GM18505 (cell line): ENCODE measurements around the gene ZNF140.
A peak's percentile ranks its signal among the peaks of the same experiment; 100 is the strongest.

Experiments used
- ATAC-seq: cut with Tn5 transposase; IDR thresholded peaks from one replicate; pipeline ENCODE4 v1.9.1; 2021; ENCODE audit not compliant: unreplicated experiment
- POLR2A ChIP-seq: IDR thresholded peaks from 4 replicates; pipeline ENCODE4 v1.6.1; 2011; ENCODE audit warnings: borderline replicate concordance; ENCODE audit not compliant: insufficient read depth, insufficient read length; ENCODE audit errors: extremely low read depth

The ZNF140 gene

DNA sequence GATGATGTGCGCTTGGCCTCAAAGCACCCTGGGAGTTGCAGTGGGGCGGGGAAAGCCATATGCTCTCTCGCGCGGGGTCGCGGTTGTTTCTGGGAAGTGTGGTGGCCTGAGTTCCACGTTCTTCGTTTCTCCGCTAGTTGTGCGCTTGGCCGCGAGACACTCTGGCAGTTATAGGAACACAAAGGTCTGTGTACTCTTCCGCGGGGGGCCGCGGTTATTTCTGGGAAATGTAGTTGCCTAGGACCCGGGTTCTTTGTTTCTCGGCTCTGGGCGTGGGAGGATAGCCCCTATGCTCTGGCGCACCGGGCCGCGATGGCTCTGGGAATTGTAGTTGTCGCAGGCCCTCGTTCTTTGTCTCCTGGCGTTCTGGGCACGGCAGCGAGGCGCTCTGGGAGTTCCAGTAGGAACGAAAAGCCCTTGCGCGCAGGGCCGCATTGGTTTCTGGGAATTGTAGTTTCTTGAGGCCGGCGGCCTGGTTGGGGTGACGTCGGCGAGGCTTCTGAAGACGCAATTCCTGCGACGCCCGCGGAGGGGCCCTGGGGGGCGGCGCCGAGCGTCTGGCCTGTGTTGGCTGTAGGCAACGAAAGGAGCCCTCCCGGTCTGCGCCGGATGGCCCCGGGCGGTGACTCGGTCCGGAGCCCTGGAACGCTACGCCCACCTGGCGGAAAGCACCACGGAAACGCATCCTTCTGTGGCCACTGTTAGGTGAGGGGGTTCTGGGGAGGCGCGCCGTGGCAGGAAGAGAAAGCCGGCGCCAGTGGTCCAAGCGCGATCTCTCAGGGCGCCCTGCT lies at the start of gene ZNF140:
Gene ZNF140, plus strand, starts transcription at position 556 of the 791 bp plus-strand sequence. CDS start 398 bp downstream, outside the sequence.
- TF ChIP-seq POLR2A, result peak; percentile 70
- ATAC-seq, result peak; percentile 77

DNA sequence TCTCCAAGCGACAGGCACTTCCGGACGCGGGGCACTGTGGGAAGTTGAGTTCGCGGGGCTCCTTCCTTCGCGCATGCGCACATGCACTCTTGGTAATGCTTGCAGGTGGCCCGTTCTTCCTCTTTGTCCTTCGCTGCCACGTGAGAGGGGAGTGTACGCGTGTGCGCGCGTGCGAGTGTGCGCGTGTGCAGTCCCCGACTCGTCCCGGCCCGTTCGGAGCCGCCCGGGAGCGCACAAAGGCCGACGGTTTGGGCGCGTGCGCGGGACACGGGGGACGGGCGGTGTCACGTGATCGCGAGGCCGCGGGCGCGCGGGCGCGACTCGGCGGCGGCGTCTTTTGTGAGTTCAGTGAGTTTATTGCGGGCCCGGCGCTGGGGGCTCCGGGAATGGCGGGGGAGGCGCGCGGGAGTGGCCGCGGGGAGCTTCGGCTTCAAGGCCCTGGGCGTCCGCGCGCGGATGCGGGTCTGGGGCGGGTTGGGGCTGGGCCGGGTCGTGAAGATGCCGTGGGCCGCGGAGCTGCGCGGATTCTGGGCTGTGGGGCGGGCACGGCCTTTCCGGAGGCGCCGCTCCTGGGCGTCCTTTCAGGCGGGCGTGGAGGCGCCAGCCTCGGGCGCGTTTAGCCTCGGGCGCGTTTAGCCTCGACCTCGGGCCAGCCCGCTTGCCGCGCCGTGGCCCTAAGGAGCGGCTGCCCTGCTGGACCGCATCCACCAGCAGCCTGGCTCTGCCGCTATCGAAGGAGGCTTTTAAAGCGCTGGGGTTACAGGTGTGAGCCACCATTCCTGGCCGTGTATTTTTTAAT lies 43.3 kb upstream of the ZNF140 start, which contains the start of gene ZNF84:
Gene ZNF84, plus strand, starts transcription at position 303 of the 799 bp plus-strand sequence. CDS start 3,959 bp downstream, outside the sequence.
- ATAC-seq, result peak; percentile 93
- TF ChIP-seq POLR2A, result peak; percentile 87

GRCh38 chr12:133038118-133038709 lies 42.5 kb upstream of the ZNF140 start:
- TF ChIP-seq POLR2A, result no peak
- no peak for ATAC-seq

DNA sequence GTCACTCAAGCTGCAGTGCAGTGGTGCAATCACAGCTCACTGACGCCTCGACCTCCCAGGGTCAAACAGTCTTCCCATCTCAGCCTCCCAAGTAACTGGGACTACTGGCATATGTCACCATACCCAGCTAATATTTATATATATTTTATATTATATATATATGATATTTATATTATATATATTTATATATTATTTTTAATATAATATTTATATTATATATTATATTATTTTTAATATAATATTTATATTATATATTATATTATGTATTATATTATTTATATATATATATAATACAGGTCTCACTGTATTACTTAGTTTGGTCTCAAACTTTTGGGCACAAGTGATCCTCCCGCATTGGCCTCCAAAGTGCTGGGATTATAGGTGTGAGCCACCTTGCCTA lies 34.0 kb upstream of the ZNF140 start:
- TF ChIP-seq POLR2A, result no peak
- no peak for ATAC-seq

DNA sequence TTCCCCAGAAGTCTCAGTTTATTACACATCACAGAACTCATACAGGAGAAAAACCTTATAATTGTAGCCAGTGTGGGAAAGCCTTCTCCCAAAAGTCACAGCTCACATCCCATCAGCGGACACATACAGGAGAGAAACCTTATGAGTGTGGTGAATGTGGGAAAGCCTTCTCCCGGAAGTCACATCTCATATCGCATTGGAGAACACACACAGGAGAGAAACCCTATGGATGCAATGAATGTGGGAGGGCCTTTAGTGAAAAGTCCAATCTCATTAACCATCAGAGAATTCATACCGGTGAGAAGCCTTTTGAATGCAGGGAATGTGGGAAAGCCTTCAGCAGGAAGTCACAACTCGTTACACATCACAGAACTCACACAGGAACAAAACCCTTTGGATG lies 23.3 kb upstream of the ZNF140 start:
- ATAC-seq, result no peak
- TF ChIP-seq POLR2A, result no peak

DNA sequence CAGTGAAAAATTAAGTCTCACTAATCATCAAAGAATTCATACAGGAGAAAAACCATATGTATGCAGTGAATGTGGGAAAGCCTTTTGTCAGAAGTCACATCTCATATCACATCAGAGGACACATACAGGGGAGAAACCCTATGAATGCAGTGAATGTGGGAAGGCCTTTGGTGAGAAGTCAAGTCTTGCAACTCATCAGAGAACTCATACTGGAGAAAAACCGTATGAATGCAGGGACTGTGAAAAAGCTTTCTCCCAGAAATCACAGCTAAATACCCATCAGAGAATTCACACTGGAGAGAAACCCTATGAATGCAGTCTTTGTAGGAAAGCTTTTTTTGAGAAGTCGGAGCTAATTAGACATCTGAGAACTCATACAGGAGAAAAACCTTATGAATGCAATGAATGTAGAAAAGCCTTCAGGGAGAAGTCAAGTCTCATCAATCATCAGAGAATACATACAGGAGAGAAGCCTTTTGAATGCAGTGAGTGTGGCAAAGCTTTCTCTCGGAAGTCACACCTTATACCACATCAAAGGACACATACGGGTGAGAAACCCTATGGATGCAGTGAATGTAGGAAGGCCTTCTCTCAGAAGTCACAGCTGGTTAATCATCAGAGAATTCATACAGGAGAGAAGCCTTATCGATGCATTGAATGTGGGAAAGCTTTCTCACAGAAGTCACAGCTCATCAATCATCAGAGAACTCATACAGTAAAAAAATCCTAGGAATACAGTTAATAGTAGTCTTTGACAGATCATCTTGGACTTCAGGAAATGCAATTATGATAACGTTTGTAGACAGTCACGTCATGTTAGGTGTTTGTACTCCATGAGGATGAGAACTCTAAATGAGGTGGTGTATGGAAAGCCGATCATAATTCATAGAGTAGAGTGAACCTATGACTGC lies 22.3 kb upstream of the ZNF140 start:
- no peak for TF ChIP-seq POLR2A
- ATAC-seq, result no peak

- no peak for TF ChIP-seq POLR2A
- ATAC-seq, result no peak
Observed at GRCh38 chr12:133061954-133062353, 18.8 kb upstream of the ZNF140 start.

- TF ChIP-seq POLR2A, result no peak
- no peak for ATAC-seq
Observed at GRCh38 chr12:133063556-133063955, 17.2 kb upstream of the ZNF140 start.

DNA sequence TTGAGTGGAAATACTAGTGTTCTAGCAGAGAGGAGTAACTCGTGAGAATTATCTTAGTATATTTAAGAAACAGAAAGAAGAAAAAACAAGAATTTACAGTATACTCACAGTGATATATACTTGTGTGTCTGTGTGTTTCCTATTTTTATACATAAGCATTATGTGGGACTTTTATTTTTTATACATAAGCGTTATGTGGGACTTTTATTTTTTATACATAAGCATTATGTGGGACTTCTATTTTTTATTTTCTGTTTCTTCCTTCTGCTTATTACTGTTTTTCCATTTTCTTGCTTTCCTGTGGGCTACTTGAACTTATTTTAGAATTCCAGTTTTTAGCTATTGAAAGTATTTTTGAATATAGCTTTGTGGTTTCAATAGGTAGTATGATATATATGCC lies 6.9 kb upstream of the ZNF140 start:
- TF ChIP-seq POLR2A, result no peak
- no peak for ATAC-seq

- peak; percentile 78 for ATAC-seq
- TF ChIP-seq POLR2A, result no peak
Observed at GRCh38 chr12:133080026-133080367, 726 bp upstream of the ZNF140 start.

DNA sequence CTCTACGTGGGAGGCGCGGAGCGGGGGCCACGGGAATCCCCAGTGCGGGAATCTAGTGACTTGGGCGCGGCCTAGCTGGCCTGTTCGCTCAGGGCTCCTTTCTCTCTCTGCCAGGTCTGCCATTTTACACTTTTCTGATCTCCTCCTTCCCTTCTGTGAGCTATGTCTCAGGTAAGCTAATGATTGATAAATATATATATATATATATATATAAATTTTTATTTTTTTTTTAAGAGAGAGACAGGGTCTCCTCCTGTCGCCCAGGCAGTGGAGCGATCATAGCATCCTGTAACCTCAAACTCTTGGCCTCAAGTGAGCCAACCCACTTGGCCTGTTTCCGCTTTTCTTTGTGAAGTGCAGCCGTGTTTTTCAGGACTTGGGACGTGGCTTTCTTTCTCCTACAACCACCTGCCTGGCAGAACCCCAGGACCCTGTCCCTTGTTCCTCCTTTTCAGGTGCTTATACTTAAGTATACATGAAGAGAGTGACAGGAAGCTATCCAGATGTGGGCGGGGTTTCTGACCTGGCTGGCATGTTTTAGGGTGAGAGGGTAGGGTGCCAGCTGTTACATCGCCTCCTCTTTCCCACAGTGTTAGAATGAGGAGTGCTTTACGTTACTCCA lies 547 bp downstream of the ZNF140 start:
- no peak for ATAC-seq
- no peak for TF ChIP-seq POLR2A

- ATAC-seq, result no peak
- TF ChIP-seq POLR2A, result no peak
Observed at GRCh38 chr12:133083345-133083744, 2.6 kb downstream of the ZNF140 start.
